ENCODE data around the gene SPECC1.

The SPECC1 gene

GRCh38 chr17:19978805-19979211 is 30.4 kb upstream of the SPECC1 start:
- no peak for DNase-seq (ENCODE audit: low read depth)
- no peak for TF ChIP-seq CTCF (conservative IDR thresholded peaks at IDR 0.05; ENCODE audit: low read depth, low read length)
- no peak overlapping the region for H3K4me3 ChIP-seq (ENCODE audit: low read length)

GRCh38 chr17:19979917-19980770 is 29.0 kb upstream of the SPECC1 start:
- no peak overlapping the region for H3K4me3 ChIP-seq (ENCODE audit: low read length)
- no peak for DNase-seq (ENCODE audit: low read depth)
- TF ChIP-seq CTCF (conservative IDR thresholded peaks at IDR 0.05; ENCODE audit: low read depth, low read length) = no peak

DNA sequence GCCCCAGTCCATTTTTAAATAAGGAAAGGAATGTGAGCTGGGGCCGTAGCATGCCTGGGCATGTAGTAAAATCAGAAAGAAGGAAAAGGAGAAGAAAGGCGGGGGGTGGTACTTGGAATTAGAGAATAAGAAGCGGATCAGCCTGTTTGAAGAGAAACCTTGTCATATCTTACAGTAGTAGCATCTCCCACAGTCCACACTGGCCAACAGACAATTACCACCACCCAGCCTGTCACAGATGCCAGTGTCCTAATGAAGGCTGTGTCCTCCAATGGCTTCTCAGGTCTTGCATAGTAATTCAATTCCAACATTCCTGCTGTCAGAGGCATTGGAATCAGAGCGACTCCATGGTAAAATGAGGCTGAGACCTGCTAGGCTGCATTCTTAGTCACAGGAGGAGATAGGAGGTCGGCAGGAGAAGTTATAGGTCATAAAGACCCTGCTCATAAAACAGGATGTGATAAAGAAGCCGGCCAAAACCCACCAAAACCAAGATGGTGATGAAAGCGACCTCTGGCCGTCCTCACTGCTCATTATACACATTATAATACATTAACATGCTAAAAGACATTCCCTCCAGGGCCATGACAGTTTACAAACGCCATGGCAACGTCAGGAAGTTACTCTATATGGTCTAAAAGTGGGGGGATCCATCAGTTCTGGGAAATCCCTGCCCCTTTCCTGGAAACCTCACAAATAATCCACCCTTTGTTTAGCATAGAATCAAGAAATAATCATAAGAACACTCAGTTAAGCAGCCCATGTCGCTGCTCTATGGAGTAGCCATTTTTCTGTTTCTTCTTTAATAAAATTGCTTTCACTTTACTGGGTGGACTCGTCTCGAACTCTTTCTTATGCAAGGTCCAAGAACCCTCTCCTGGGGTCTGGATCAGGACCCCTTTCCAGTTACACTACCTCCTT is 22.0 kb upstream of the SPECC1 start:
- no peak for DNase-seq (ENCODE audit: low read depth)
- H3K4me3 ChIP-seq (ENCODE audit: low read length) = no peak overlapping the region
- no peak for TF ChIP-seq CTCF (conservative IDR thresholded peaks at IDR 0.05; ENCODE audit: low read depth, low read length)

- no peak for TF ChIP-seq CTCF (conservative IDR thresholded peaks at IDR 0.05; ENCODE audit: low read depth, low read length)
- no peak for DNase-seq (ENCODE audit: low read depth)
- no peak overlapping the region for H3K4me3 ChIP-seq (ENCODE audit: low read length)
These were observed 21.3 kb upstream of the SPECC1 start for GRCh38 chr17:19987897-19988296.

DNA sequence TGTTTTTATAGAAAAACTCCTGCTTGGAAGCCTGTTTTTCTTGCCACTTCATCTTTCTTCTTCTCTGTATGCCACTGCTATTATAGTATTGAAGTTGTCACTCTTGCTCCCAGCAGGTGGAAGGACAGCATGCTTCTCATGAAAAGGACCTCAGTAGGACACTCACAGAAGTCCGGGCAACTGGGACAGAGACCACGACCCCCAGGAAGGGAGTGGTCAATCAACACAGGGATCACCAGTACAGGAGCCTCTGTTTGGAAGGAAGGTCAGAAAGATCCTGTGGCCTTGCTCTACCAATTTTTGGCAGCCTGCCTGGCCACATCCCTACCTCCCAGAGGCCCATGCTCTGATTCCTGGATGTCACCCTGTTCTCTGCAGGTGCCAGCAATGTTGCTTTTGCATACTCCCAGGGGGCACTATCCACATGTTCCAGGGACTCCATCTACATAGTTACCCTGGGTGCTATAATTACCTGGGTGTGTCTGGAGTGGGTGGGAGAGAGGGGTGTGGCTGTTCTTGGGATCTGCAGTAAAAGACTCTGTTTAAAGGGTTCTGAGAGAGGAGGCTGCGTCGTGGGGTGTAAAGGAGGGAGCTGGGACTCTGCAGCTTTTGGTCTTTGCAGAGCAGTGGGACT is 17.8 kb upstream of the SPECC1 start:
- H3K4me3 ChIP-seq (ENCODE audit: low read length) = no peak overlapping the region
- DNase-seq (ENCODE audit: low read depth) = no peak
- TF ChIP-seq CTCF (conservative IDR thresholded peaks at IDR 0.05; ENCODE audit: low read depth, low read length) = no peak

DNA sequence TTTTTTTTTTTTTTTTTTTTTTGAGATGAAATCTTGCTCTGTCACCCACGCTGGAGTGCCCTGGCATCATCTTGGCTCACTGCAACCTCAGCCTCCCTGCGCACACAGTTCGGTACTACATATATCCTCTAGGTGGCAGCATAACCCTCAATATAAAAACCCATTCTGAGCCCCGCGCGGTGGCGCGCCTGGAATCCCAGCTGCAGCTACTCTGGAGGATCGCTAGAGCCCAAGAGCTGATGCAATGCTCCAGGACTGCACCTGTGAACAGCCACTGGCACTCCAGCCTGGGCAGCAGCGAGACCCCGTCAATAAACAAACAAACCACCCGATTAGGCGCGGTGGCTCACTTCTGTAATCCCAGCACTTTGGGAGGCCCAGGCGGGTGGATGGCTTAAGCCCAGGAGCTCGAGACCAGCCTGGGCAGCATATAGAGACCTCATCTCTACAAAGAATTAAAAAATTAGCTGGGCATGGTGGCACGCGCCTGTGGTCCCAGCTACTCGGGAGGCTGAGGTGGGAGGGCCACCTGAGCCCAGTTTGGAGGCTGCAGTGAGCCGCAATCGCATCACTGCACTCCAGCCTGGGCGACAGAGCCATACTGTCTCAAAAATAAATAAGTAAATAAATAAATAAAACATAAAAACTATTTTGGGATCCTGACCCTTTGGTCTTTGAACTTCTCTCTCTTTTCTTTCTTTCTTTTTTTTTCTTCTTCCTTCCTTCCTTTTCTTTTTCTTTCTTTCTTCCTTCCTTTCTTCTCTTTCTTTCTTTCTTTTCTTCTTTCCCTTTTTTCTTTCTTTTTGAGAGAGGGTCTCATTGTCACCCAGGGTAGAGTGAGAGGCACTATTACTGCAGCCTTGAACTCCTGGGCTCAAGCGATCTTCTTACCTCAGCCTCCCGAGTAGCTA is 16.1 kb upstream of the SPECC1 start:
- peak; percentile 62 for DNase-seq (ENCODE audit: low read depth)

More for the DNA sequence above, 16.1 kb upstream of the SPECC1 start:
- no peak overlapping the region for H3K4me3 ChIP-seq (ENCODE audit: low read length)
- peak; percentile 66 for TF ChIP-seq CTCF (conservative IDR thresholded peaks at IDR 0.05; ENCODE audit: low read depth, low read length)

Data from retinal pigment epithelial cell (primary cell).